RWPE1 (cell line): ENCODE measurements around the gene TAS2R8.

Source experiments
- CTCF ChIA-PET: fragments of 350-600 bp; sonication (Branson Sonifier 250); formaldehyde crosslinking; extraction: SDS; loops from one replicate; lab custom pipeline; 2021; lab: Yijun Ruan, JAX
- POLR2A ChIA-PET: fragments of 400-600 bp; formaldehyde crosslinking; extraction: SDS; loops from one replicate; lab custom pipeline; 2020; ENCODE audit warnings: antibody characterized with exemption; ENCODE audit not compliant: low non-redundant PET; lab: Yijun Ruan, JAX
- DNase-seq: peaks from one replicate; pipeline ENCODE4 v3.0.0; 2012; ENCODE audit warnings: low spot score
- H3K27ac ChIP-seq: fragments of 450-650 bp; 2 replicates; pipeline ENCODE4 v1.5.1; 2017
- CTCF ChIP-seq: fragments of 450-650 bp; conservative IDR thresholded peaks from 2 replicates; pipeline ENCODE4 v1.5.1; 2017; ENCODE audit warnings: low read depth, mild to moderate bottlenecking

The TAS2R8 gene

GRCh38 chr12:10771132-10771733 lies 35.9 kb downstream of the TAS2R8 start:
- ChIA-PET CTCF (interaction anchor here (0.6 to 4.2 kb wide), 12 partner anchors 9 to 1964 kb away, joined by 3 to 39 read pairs (median 4); no protein-coding TSS in a partner anchor), POLR2A (no interaction called here)
- peak; percentile 49 for TF ChIP-seq CTCF
- H3K27ac ChIP-seq, result no peak overlapping the region
- peak; percentile 26 for DNase-seq

GRCh38 chr12:10759657-10760056 lies 47.4 kb downstream of the TAS2R8 start:
- DNase-seq, result no peak
- TF ChIP-seq CTCF, result no peak
- ChIA-PET CTCF (no interaction called here), POLR2A (no interaction called here)
- H3K27ac ChIP-seq, result no peak overlapping the region

DNA sequence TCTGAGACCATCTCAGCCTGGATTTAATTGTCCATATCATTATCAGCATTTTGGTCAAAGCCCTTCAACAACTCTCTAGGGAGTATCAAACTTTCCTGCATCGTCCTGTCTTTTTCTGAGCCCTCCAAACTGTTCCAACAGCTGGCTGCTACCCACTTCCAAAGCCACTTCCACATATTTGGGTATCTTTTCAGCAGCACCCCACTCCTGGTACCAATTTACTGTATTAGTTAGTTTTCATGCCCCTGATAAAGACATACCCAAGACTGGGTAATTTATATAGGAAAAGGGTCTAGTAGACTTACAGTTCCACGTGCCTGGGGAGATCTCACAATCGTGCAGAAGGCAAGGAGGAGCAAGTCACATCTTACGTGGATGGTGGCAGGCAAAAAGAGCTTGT lies 50.9 kb downstream of the TAS2R8 start:
- ChIA-PET POLR2A (no interaction called here), CTCF (no interaction called here)

More for the DNA sequence above, 50.9 kb downstream of the TAS2R8 start:
- no peak for TF ChIP-seq CTCF
- no peak for DNase-seq
- no peak overlapping the region for H3K27ac ChIP-seq
